NT2/D1 (cell line): ENCODE data around the gene CLCN5.

ENCODE experiments used
- DNase-seq: peaks from one replicate; pipeline ENCODE4 v3.0.0-alpha.2; 2011; ENCODE audit warnings: low read depth, low spot score
- H3K27me3 ChIP-seq: 2 replicates; pipeline ENCODE4 v1.6.0; 2011; ENCODE audit warnings: mild to moderate bottlenecking; ENCODE audit not compliant: insufficient read length, insufficient read depth
- H3K36me3 ChIP-seq: 2 replicates; pipeline ENCODE4 v1.6.1; 2011; ENCODE audit warnings: mild to moderate bottlenecking, low read length, mixed read lengths; ENCODE audit not compliant: insufficient read depth, insufficient read length
- H3K4me1 ChIP-seq: 2 replicates; pipeline ENCODE4 v1.5.1; 2011; ENCODE audit not compliant: insufficient read depth, insufficient read length
- H3K4me3 ChIP-seq: 2 replicates; pipeline ENCODE4 v1.5.1; 2011; ENCODE audit warnings: low read depth; ENCODE audit not compliant: insufficient read length
- H3K9ac ChIP-seq: 2 replicates; pipeline ENCODE4 v1.6.0; 2011; ENCODE audit warnings: low read depth; ENCODE audit not compliant: insufficient read length
- H3K9me3 ChIP-seq: 2 replicates; pipeline ENCODE4 v1.5.1; 2011; ENCODE audit warnings: mild to moderate bottlenecking, low read length; ENCODE audit not compliant: insufficient read depth
- SUZ12 ChIP-seq: IDR thresholded peaks from 2 replicates; pipeline ENCODE4 v1.6.1; 2011; ENCODE audit not compliant: insufficient read length, insufficient read depth; ENCODE audit errors: extremely low read depth
- YY1 ChIP-seq: IDR thresholded peaks from 2 replicates; pipeline ENCODE4 v1.6.1; 2011; ENCODE audit not compliant: insufficient read length, insufficient read depth
- ZNF274 ChIP-seq: IDR thresholded peaks from 2 replicates; pipeline ENCODE4 v1.6.1; 2011; ENCODE audit warnings: mild to moderate bottlenecking, low read depth, low read length

CLCN5 gene

GRCh38 chrX:50117476-50117875 lies 195.1 kb downstream of the CLCN5 start:
- no peaks in the 10 kb centered on the region for H3K36me3 ChIP-seq
- no peaks in the 10 kb centered on the region; the same call in 1 of the 2 replicates for H3K9me3 ChIP-seq
- H3K4me3 ChIP-seq = no peak overlapping the region
- no peak for DNase-seq
- no peaks in the 10 kb centered on the region for H3K27me3 ChIP-seq
- H3K9ac ChIP-seq = no peak overlapping the region
- TF ChIP-seq YY1 (no peak), SUZ12 (no peak), ZNF274 (no peak)
- H3K4me1 ChIP-seq = peaks cover 1% of the 10 kb centered on the region

GRCh38 chrX:50125480-50125879 lies 203.1 kb downstream of the CLCN5 start:
- Histone ChIP-seq H3K36me3 (no peaks in the 10 kb centered on the region), H3K4me1 (no peaks in the 10 kb centered on the region), H3K9me3 (no peaks in the 10 kb centered on the region), H3K9ac (no peak overlapping the region), H3K4me3 (no peak overlapping the region), H3K27me3 (no peaks in the 10 kb centered on the region)
- DNase-seq = no peak
- TF ChIP-seq ZNF274 = no peak

- H3K9me3 ChIP-seq = no peaks in the 10 kb centered on the region; the same call in 1 of the 2 replicates
- no peaks in the 10 kb centered on the region for H3K36me3 ChIP-seq
- DNase-seq = no peak
- H3K4me3 ChIP-seq = no peak overlapping the region
- no peak overlapping the region for H3K9ac ChIP-seq
- H3K27me3 ChIP-seq = no peaks in the 10 kb centered on the region
- H3K4me1 ChIP-seq = no peaks in the 10 kb centered on the region
- TF ChIP-seq ZNF274 = no peak
- TF ChIP-seq YY1 = no peak
- TF ChIP-seq SUZ12 = no peak
These were observed 225.6 kb downstream of the CLCN5 start for GRCh38 chrX:50147972-50148371.
